GM18498 (cell line): ENCODE results near the gene LRRC8E.
"Not testable (repeated sequence)": the region's sequence is repeated elsewhere in the genome, so short reads cannot be mapped to it uniquely, and the experiment has no call there.

Experiments used
- ATAC-seq: cut with Tn5 transposase; IDR thresholded peaks from one replicate; pipeline ENCODE4 v1.9.1; 2021; ENCODE audit warnings: mild to moderate bottlenecking, moderate library complexity; ENCODE audit not compliant: unreplicated experiment

Gene LRRC8E

DNA sequence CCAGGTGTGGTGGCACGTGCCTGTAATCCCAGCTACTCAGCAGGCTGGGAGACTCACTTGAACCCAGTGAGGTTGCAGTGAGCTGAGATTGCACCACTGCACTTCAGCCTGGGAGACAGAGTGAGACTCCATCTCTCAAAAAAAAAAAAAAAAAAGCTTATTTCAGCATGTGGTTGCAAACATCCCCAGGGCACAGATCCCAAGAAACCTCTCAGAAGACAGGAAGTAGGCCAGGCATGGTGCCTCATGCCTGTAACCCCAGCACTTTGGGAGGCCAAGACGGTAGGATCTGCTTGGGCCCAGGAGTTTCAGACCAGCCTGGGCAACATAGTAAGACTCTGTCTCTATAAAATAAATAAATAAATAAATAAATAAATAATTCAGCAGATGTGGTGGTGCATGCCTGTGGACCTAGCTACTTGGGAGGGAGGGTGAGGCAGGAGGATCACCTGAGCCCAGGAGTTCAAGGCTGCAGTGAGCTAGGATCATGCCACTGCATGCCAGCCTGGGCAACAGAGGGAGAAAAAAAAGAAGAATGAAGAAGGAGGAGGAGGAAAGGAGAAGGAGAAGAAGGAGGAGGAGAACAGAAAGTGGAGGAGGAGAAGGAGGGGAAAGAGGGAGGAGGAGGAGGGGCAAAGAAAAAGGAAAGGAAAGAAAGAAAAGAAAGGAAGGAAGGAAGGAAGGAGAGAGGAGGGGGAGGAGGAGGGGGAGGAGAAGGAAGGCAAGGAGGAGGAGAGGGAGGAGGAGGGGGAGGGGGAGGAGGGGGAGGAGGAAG lies 4.3 kb upstream of the LRRC8E start:
- no peak for ATAC-seq

DNA sequence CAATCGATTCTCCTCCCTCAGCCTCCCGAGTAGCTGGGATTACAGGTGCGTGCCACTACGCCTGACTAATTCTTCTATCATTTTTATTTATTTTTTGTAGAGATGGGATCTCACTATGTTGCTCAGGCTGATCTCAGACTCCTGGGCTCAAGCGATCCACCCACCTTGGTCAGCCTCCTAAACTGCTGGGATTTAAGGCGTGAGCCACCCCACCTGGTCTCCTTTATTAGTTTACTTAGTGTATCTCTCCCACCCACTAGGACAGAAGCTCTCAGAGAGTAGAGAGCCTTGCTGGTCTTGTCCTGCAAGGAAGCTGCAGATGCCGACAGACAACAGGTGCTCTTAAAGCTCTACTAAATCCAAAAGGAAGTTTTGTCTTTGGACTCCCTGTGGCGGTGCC lies 2.5 kb upstream of the LRRC8E start:
- no peak for ATAC-seq

- no peak for ATAC-seq
These were observed 734 bp upstream of the LRRC8E start for GRCh38 chr19:7887408-7888144.

DNA sequence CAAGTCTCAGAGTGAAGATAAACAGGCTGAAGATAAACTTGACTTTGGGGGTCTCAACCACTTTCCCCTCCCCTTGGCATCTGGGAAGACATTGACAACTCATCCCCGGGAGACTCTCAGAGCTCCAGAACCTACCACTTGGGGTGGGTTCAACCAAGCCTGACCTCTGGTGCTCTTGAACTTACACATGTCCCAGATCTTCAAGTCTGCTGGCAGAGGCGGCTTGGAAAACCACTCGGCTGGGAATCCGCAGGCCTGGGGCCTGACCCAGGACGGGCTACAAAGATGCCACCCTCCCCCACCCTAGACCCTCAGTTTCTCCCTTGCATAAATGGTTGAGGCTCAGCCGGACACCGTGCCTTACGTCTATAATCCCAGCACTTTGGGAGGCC lies 512 bp downstream of the LRRC8E start:
- ATAC-seq = no peak

GRCh38 chr19:7893362-7894101 lies 5.2 kb downstream of the LRRC8E start:
- not testable (repeated sequence) for ATAC-seq

DNA sequence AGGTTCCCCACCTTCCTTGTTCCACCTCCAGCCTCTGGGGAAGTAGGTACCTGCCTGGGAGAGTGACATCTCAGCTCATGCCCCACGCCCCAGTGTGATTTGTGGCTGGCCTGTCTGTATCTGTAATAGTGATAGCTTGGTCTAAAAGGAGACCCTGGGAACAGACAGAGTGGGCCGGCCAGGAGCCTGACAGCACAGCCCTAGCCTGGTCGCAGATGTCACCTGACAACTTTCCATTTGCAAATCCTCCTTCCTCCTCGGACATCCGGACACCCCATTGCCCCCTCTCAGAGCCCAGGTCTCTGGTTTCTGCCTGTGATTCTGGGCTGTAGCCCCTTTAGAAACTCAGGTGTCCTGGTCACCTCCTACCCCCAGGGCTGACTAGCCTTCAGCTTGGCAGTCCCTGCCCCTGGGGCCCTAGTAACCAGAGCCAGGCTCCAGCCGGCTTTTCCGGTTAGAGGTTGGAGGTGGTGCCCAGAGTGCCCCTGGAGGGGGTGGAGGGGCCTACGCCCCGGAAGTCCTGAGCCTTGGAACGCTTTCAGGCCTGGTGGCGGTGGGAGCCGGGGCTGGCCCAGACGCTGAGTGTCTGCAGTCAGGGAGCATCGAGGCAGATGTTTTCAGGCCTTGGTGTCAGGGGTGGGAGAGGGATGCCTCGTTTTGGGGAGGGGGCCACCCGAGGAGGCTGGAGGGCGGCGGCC lies 6.5 kb downstream of the LRRC8E start:
- no peak for ATAC-seq

GRCh38 chr19:7895565-7895964 lies 7.3 kb downstream of the LRRC8E start:
- no peak for ATAC-seq

GRCh38 chr19:7897292-7897691 lies 9.0 kb downstream of the LRRC8E start:
- no peak for ATAC-seq

DNA sequence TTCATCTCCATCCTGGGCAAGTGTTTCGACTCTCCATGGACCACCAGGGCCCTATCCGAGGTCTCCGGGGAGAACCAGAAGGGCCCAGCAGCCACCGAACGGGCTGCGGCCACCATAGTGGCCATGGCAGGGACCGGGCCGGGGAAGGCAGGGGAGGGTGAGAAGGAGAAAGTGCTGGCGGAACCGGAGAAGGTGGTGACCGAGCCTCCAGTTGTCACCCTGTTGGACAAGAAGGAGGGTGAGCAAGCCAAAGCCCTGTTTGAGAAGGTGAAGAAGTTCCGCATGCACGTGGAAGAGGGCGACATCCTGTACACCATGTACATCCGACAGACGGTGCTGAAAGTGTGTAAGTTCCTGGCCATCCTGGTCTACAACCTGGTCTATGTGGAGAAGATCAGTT lies 10.7 kb downstream of the LRRC8E start:
- ATAC-seq = no peak

GRCh38 chr19:7899751-7900378 lies 11.6 kb downstream of the LRRC8E start:
- ATAC-seq = no peak

- no peak for ATAC-seq
These were observed 12.1 kb downstream of the LRRC8E start for GRCh38 chr19:7900401-7900870.

GRCh38 chr19:7900931-7901330 lies 12.6 kb downstream of the LRRC8E start:
- no peak for ATAC-seq

GRCh38 chr19:7901337-7901736 lies 13.0 kb downstream of the LRRC8E start:
- no peak for ATAC-seq

GRCh38 chr19:7902796-7903243 lies 14.5 kb downstream of the LRRC8E start:
- ATAC-seq = no peak

DNA sequence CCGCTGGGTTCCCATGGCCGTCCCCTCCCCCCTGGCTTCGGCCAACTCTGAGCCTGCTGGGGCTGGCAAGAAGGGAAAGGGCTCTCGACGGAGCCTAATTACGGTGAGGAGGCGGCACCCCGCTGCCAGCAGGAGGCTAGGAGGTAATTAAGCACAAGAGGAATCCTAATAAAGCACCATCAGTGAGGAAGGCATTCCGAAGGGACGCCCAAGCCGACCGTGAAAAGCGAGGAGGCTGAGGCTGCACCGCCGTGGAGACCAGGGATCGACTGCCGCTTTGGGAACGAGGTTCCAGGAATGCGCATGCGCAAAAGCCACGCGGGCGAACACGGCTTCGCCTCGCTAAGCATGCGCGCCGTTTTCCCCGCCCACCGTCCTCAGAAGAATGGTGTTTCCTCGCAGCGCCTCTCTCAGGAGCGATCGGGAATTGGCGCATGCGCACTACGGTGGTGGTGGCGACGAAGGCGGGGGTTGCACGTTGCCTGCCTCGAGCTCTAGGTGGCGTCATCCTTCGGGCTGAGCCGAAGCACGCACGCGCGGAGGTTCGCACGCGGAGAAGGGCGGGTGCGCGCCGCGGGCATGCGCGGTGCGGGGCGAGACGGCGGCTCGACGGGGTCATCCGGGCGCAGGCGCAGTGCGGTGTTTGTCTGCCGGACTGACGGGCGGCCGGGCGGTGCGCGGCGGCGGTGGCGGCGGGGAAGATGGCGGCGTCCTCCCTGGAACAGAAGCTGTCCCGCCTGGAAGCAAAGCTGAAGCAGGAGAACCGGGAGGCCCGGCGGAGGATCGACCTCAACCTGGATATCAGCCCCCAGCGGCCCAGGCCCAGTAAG lies 15.1 kb downstream of the LRRC8E start, which contains the start of gene MAP2K7:
Gene MAP2K7, plus strand, starts transcription at position 634 of the 830 bp plus-strand sequence. Its CDS starts 68 bp downstream, at position 702.
- peak; percentile 86 for ATAC-seq

GRCh38 chr19:7904074-7905020 lies 16.0 kb downstream of the LRRC8E start:
- ATAC-seq = peak; percentile 39

GRCh38 chr19:7905268-7905667 lies 17.0 kb downstream of the LRRC8E start:
- ATAC-seq = no peak

- ATAC-seq = no peak
These were observed 17.5 kb downstream of the LRRC8E start for GRCh38 chr19:7905859-7906258.
